NCI-H1105 treated with DMSO at 0.1 percent for 48 hours (cell line): ENCODE results near the gene EFCAB9.

Experiments used
- DNase-seq: peaks from one replicate; lab custom pipeline; 2025; lab: John Stamatoyannopoulos, UW

EFCAB9 gene

DNA sequence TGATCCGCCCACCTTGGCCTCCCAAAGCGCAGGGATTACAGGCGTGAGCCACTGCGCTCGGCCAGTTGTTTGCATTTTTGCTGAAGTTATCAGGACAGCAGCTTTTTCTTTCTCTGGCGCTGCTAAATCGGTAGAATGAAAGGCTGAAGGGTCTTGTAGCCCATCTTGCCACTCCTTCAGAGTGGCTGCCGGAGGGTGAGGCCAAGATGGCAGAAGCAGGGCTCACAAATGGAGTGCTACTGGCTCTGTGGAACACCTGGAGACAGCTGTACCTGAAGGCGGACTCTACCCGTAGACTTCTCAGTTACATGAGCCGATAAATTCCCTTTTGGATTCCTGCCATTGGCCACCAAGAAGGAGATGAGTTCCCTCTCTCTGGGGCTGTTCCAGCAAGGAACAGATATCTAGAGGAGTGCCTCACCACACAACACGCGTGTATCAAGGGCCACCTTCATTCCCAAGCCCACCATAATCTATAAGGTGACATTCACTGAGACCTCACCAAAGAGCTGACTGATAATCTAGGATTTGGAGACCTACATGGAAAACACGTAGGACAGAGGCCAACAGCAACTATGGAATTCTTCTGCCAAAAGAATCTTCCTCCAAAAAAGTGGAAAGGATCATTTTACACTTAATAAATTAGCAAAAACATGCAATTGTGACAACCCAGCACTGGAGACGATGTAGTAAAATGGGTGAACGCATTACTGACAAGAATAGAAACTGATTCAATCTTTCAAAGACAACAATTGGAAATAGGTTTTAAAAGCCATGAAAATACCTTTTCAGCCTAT lies 27.7 kb upstream of the EFCAB9 start:
- no peak for DNase-seq

DNA sequence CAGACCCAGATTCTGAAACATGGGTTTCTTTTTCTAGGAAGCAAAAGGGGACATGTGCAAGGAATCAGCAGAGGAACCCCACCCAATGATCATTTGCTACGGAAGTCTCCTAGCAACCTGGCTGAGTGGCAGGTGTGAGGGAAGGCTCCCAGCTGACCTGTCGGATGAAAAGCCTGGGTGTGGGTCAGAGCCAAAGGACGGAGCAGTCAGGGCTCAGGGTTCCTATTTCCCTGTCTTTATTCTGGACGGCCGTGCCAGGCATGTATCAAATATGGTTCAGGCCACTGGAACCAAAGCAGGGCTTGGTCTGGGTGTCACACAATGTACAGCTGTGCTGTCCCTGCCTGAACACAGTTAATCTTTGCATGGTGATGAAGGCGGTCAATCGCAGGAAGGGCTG lies 26.1 kb upstream of the EFCAB9 start:
- DNase-seq, result no peak

DNA sequence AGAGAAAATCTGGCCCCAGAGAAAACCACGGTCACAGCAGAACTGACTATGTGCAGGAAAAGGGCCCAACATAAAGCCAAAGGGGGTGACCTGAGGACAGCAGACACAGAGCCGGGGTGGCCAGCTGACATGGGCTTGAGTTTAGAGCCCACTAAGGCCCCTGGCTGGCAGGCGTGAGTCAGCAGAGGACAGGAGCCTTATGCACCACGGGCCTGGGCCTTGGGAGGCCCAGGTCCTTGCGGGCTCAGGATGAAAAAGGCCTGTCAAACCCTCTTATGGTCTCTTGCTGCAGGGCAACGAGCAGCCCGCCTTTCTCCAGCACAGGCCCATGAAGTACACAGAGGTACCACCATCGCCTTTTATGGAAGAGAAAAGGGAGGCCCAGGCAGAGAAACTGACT lies 25.7 kb upstream of the EFCAB9 start:
- no peak for DNase-seq

DNA sequence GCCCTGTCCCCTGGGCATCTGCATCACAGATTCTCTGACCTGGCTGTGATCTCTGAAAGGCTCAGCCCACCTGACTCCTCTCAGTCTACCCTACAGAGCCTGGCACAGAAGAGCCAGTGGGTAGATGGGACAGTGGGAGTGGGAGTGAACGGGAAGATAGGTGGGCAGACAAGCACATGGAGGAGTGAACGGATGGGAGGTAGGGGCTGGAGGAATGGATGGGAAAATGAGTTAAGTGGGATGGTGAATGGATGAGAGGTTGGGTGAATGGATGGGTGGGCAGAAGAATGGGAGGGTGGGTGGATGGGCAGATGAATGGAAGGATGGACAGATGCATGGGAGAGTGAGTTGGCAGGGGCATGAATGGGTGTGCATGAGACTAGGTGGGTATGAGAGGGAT lies 24.8 kb upstream of the EFCAB9 start:
- DNase-seq, result no peak

DNA sequence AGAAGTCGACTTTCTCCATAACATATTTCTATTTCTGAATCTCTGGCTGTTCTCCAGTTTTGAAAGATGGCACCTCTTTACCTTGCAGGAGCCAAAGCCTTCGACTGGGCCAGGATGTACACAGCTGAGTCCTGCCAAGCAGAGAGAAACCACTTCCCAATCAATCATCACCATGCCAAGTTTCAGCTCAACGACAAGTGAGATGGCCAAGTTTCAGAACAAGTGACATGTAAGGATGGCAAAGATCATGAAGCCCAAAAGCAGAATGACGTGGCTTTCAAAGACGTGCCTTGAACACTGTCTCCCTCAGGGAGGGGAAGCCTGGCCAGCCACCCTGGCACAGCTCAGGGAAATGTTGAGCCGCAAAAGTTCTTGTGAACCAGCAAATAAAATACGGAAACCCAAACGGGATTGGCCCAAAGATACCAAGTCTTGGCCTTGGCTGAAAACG lies 23.7 kb upstream of the EFCAB9 start:
- no peak for DNase-seq

DNA sequence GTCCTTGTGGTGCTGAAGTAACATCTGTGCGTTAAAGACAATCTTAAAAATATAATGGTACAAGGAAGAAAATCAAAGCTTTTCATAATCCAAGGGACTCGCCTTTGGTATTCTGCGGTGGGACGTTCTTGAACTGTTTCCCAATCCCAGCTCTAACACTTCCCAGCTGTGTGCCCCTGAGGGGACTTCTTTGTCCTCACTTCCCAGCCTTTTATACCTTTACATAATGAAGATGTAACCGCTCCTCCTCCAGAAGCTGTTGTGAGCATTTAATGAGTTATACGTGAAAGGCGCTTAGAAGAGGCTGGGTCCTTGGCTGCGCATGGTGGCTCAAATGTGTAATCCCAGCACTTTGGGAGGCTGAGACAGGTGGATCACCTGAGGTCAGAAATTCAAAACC lies 22.9 kb upstream of the EFCAB9 start:
- no peak for DNase-seq

DNA sequence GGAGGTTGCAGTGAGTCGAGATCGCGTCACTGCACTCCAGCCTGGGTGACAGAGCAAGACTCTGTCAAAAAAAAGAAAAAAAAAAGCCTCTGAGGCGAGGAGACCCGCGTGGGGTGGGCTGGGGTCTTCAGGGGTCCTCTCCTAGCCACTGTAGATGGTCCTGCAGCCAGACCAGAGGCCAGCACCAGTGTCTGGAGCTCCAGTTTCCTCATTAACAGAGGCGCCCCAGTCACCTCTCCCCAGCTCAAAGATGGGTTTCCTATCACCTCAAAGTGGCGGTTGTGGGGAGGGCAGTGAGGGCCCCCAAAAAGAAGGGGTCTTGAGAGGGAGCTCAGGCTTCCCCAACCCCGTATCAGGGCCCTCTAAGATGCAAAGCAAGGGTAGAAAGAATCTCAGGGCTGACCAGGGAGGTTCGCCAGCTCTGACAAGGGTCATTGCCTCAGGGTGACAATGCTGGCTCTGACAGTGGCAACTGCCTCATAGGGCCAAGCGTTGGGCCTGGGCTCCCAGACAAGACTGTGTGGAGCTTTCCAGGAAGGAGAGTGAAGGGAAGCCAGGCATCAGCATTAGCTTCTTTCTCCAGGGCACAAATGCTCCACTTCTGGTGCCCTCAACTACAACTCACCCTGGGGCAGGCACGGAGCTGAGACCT lies 20.9 kb upstream of the EFCAB9 start:
- DNase-seq, result no peak

DNA sequence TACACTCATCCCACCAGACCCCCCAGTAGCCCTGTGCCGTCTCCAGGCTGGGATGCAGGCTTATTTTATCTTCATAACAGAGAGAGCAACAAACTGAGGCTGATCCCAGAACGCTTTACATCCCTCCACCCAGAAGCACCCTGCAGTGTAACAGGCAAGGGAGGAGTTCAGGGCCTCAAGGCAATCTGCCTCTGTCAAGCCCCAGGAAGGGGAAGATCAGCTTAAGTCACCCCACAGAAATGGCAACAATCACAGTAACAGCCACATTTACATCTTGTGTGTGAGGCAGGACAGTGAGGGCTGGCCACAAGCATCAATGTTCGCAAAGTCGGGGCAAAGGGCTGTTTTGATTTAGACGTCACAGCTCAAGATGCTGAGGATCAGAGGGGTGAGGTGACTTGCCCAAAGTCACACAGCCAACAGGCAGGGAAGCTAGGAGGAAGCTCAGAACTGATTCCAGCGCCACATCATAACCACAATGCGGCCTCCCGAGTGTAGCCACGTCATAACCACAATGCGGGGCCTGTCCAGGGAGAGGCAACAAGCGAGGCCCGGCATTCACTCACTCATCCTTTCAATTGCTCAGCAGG lies 20.3 kb upstream of the EFCAB9 start:
- no peak for DNase-seq

DNA sequence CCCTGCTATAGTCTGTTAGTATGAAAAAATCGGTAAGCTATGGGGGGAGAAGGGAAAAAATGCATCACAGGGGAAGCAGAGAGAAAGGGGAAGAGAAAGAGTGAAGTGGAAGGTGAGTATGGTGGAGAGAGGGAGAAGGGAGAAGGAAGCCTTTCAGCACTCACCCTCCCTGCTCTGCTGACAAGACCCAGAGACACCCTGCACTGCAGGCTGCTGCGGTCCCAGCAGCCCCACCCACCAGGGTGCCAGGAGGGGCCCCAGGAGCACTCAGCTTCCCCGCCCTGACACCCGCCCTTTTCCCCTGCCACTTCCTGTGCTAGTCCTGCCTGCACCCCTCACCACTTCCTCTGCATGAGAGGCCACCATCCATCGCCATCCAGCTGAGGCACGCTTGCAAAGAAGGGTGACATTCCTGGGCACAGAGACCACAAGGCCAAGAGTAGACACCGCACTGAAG lies 18.7 kb upstream of the EFCAB9 start:
- DNase-seq, result no peak

DNA sequence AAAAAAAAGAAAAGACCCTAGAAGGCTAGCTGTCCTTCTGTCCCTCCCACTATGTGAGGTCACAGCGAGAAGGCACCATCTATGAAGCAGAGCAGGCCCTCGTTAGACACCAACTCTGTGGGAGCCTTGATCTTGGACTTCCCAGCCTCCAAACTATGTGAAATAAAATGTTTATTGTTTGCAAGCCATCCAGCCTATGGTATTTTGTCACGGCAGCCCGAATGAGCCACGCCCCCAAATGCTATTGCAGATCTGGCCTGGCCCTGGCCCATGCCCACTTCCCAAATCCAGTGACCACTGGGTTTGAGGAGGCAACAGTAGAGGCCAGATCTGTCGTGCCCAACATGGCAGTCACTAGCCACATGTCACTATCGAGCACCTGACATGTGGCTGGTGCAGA lies 16.8 kb upstream of the EFCAB9 start:
- DNase-seq, result no peak

DNA sequence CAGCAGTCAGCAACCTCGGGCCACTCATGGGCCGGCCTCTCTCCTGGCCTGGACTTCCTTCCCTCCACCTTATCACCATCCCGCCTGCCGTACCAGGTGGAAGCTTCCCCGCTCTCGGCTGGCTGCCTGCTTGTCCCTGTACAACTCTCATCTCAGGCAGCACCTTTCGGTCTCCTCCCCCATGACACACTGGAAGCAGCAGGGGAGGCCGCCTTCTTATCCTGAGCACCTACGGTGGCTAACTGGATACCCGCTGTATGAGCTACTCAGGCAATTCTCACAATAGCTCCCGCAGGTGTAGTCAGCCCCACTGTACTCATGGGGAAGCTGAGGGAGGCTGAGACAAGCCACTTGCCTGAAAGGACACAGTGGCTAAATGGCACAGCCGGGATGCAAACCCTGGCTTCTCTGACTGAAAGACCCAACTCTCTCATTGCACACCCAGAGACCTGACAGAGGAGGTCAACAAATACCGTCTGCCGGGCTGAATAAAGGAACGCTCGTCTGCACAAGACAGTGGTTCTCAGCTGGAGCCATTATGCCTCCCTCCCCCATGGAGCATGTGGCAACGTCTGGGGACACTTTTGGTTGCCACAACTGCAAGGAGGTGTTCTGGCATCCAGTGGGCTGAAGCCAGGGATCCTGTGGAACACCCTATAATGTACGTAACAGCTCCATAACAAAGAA lies 15.5 kb upstream of the EFCAB9 start:
- no peak for DNase-seq

DNA sequence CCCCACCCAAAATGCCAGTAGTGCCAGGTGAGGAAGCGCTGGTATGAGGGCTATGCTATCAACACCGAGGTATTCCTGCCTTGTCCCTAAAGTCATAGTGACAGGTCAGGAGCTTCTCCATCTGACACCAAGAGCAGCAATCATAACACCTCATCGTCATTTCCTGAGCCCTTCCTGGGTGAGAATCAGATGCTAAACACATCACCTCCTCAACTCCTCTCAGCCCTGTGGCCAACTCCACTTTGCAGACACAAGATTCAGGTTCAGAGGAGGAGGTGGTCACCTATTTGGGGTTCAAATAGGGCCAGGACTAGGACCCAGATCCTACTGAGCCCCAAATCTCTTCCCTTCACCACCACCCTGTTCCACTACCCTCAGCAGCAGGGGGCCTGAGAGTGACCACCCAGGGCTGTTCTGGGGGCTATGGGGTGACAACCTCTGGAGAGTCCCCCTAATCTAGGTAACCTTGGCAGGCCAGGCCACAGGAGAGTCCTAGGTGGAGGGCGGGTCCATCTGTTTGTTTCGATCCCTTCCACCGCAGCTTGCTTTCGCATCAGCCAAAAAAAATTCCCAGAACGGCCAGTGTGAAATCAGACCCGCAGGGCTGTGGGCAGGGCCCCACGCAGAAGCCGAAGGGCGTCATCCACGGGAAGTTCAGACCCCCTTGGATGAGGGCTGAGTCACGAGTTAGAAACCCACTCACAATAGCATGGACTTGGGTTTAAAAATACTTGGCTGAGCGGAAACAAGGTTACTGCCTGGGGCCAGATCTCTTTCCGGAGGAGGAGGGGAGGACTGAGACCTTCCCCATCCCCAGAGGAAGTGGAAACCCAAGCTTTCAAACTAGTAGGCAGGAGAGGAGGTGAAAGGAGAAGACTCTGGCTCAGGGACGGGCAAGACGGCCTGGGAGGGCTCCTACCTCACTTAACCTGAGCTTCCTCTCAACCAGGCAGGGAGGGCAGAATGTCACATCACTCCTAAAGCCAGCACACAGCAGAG lies 14.7 kb upstream of the EFCAB9 start:
- no peak for DNase-seq

DNA sequence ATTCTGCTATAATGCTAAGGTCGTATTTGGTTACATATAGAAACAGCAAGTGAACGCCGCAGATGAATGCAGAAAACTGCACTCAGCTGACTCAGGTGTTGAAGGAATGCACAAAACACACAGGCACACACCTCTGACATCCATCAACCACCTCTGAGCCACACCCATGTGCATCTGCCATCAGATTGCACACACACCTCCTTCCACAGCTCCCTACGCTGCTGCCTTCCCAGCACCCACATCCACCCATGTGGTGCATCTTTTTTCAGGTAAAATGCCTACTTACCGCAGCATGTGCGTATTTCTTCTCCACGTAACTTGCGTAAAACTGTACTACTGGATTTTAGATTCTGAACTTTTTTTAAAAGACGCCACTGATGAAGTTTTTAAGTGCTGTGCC lies 13.0 kb upstream of the EFCAB9 start:
- no peak for DNase-seq

DNA sequence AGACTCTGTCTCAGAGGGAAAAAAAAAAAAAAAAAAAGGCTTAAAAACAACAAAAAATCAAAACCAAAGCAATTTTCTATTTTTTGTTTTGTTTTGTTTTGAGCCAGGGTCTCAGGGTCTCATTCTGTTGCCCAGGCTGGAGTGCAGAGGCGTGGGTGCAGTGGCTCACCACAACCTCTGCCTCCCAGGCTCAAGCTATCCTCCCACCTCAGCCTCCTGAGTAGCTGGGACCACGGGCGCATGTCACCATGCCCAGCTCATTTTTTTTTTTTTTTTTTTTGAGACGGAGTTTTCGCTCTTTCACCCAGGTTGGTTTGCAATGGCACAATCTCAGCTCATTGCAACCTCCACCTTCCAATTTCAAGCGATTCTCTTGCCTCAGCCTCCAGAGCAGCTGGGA lies 11.7 kb upstream of the EFCAB9 start:
- DNase-seq, result no peak

DNA sequence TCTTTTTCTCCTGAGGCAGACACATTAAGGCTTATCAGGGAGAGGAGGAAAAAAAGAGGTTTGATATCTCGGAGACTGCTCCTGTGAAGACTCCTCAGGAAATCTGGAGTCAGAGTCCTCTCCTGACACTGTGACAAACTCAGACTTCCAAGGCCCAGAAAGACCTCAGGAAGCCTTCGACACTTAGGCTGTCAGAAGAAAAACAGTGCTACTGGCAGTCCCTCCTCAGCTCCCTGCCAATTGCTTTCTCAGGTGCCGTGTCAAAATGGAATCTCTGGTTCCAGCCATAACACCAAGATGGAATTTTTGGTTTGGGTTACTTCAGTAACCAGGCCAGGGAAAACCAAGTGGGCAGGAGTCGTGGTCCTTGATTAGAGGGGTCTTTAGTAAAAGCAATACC lies 10.1 kb upstream of the EFCAB9 start:
- DNase-seq, result no peak

DNA sequence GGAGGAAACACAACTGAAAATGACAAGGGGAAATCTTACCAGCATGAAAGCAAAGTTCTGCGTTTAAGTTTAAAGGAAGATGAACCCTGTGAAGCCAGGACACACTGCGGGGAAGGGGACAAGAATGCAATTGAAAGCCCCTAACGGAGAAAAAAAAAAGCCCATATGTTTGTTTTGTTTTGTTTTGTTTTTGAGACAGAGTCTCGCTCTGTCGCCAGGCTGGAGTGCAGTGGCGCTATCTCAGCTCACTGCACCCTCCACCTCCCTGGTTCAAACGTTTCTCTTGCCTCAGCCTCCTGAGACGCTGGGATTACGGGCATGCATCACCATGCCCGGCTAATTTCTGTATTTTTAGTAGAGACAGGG lies 8.9 kb upstream of the EFCAB9 start:
- no peak for DNase-seq

DNA sequence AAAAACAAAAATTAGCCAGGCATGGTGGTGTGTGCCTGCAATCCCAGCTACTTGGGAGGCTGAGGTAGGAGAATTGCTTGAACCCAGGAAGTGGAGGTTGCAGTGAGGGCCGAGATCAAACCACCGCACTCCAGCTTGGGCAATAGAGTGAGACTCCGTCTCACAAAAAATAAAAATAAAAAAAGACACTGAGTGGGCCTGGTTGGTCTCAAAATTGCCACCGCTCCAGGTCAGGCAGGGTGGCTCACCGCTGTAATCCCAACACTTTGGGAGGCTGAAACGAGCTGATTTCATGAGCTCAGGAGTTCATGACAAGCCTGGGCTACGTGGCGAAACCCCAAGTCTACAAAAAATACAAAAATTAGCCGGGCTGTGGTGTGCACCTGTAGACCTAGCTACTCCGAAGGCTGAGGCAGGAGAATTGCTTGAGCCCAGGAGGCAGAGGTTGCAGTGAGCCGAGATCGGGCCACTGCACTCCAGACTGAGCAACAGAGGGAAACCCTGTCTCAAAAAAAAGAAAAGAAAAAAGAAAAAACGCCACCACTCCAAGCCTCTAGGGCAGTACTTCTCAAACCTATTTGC lies 7.8 kb upstream of the EFCAB9 start:
- DNase-seq, result no peak

DNA sequence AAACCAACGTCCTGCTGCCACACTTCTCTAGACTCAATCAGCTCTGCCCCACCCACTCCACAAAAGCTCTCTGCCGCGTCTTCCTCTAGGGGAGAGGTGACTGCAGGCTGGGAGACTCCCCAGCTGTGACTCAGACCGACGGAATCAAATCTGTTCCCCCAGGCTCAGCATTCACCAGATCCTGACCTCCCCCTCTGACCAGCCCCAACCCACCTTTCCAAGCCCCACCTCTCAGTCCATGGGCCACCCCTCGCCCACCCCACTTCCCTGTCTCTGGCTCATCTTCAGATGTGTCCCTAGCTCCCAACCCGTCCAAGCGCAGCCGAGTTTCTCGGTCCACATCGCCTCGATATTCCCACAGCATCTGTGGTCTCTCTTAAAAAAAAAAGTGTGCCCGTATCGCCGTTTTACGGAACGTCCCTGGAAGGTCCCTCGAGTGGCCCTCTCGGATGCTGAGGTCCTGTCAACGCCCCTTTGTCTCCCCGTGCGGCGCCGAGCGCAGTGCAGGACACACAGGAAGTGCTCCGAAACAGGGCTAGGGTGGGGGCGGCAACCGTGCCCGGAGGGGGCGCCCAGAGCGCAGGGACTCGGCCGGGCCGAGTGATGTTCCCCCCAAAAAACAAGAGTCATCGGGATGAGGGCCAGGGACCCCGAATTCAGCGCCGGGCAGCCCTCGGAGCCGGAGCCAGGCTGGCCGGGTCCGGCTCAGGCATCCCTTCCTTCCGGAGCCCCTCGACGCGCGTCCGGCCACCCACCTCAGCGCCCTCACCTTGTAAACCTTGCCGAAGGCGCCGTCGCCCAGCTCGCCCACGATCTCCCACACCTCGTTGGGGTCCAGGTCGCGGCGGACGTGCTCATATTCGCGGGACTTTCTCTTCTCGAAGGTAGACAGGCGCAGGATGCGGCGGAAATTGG lies 6.6 kb upstream of the EFCAB9 start:
- DNase-seq, result peak; percentile 21

DNA sequence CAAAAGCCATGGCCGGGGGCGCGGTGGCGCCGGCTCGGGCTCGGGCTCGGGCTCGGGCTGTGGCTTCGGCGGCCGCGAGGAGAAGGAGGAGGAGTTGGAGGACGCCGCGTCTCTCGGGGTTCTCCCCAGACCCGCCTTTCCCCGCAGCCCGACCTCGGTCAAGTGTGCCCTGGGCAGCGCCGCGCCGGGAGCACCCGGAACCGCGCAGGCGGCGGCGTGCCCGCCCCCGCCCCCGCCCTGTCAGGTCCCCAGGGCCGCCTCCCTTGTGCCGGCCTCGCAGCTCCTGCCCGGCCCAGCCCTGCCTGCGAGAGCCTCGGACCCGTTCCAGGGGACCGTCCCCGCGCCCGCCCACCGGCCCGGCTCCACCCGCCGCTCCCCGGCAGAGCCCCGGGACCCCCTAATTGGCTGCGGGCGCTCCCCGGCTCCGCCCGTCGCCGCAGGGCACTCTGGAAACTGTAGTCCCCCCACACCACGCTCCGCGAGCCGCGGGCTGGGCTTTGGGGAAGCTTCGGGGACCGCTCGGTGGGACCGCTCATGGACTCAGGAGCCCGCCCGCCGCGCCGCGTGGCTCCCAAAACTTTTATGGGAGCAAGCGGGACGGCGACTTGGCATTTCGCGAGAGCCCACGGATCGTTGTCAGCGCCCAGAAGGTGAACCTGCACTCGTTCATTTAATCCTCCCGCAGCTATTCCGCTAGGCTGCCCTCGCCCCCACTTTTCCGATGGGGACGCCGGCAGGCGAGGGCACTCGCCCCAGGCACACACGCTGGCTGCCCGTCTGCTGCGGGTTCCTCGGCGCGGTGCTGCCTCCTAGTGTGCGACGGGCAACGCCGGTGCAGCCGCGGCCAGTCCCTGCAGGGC lies 5.7 kb upstream of the EFCAB9 start, which contains the start of gene STK10:
Gene STK10, minus strand, starts transcription at position 192 of the 860 bp plus-strand sequence. Its CDS starts 182 bp downstream, at position 10.
- DNase-seq, result peak; percentile 72
